Psoas muscle (tissue), 8 donors: Measurements from ENCODE around the gene ARHGEF37. TPM values are rescaled to one million over a fixed set of nuclear protein-coding genes. Genes with fewer than 3 reads are reported as not detected.
A peak's percentile ranks its signal among the peaks of the same experiment; 100 is the strongest.
"Not testable (repeated sequence)": the region's sequence is repeated elsewhere in the genome, so short reads cannot be mapped to it uniquely, and the experiment has no call there.

Experiments
- ATAC-seq, 4 donors: fragments of 200-7000 bp; cut with Tn5 transposase; one replicate each; pipeline ENCODE4 v1.9.1; 2020; ENCODE audit warnings: moderate library complexity in 3 of 4, mild to moderate bottlenecking in 2 of 4
- DNase-seq, 2 donors: peaks; one replicate each; pipeline ENCODE4 v3.0.0-alpha.2; 2020
- H3K27ac ChIP-seq: fragments of 200-600 bp; one replicate; pipeline ENCODE4 v1.8.0; 2022
- H3K27me3 ChIP-seq, 3 donors: fragments of 200-600 bp in 1 of 3; one replicate each; pipeline versions ENCODE4 v1.6.1 to v1.8.0; 2013 to 2022; ENCODE audit warnings: low read length in 2 of 3, mild to moderate bottlenecking in 2 of 3, moderate library complexity in 1 of 3; ENCODE audit not compliant: insufficient read depth in 3 of 3
- H3K36me3 ChIP-seq, 2 donors: fragments of 200-600 bp in 1 of 2; one replicate each; pipeline versions ENCODE4 v1.6.1 to v1.8.0; 2013 to 2022; ENCODE audit warnings: low read depth in 1 of 2, mild to moderate bottlenecking in 1 of 2, moderate library complexity in 1 of 2; ENCODE audit not compliant: insufficient read depth in 1 of 2
- H3K4me1 ChIP-seq: fragments of 200-600 bp; one replicate; pipeline ENCODE4 v1.8.0; 2022
- H3K4me3 ChIP-seq: fragments of 200-600 bp; one replicate; pipeline ENCODE4 v1.8.0; 2022; ENCODE audit warnings: mild to moderate bottlenecking
- H3K9me3 ChIP-seq: fragments of 200-600 bp; one replicate; pipeline ENCODE4 v1.8.0; 2022
- WGBS, 3 donors: extraction: QIAGEN DNeasy Blood & Tissue Kit; methylation state at CpG; one replicate each; pipeline versions ENCODE4 v1.1.6 to v1.1.7; 2013; 5-methylcytosine and 5-hydroxymethylcytosine counted together
- intact Hi-C, 2 donors: fragments of 100-400 bp; cut with DNase I; formaldehyde crosslinking; loops; one replicate each; pipeline versions ENCODE4 v1.11.0 to v1.14.2; 2022
- polyA plus RNA-seq, 3 donors: library from polyadenylated mRNA; stranded (reverse); fragments of 200-250 nt; gene quantifications; one replicate each; pipeline ENCODE4 v1.2.3, GENCODE V29; 2013
- total RNA-seq, 4 donors: library from RNA; stranded (reverse); fragmentation: NEBNext Ultra II Directional in 2 of 4; extraction: Animal tissue kit (Norgen Biotek cat#: 25700) in 2 of 4; gene quantifications; one replicate each; pipeline versions ENCODE4 v1.2.1 to v1.2.4, GENCODE V29; 2021 to 2023
- TF ChIP-seq, protein P1 (sequence below): fragments of 200-600 bp; IDR thresholded peaks from one replicate; pipeline ENCODE4 v1.8.0; 2022; ENCODE audit warnings: antibody characterized with exemption
- donor health status: healthy with polysubstance abuse.
- donor health status: DM: no; HTN: no; CAD: no; lungs with moderate emphysema.
- donor health status: Bipolar disorder and iron deficiency.
- donor health status: healthy.
- donor health status: DM: yes; HTN: yes; CAD: no.
- donor health status: DM: no; HTN: no; CAD: no.
- donor health status: DM: no; HTN: no; CAD: no.
- donor health status: DM: yes; HTN: yes; CAD: no.

Gene ARHGEF37
- total and polyA plus RNA-seq, 7 donors: 2.3 to 29.3 (median 13.4) TPM

DNA sequence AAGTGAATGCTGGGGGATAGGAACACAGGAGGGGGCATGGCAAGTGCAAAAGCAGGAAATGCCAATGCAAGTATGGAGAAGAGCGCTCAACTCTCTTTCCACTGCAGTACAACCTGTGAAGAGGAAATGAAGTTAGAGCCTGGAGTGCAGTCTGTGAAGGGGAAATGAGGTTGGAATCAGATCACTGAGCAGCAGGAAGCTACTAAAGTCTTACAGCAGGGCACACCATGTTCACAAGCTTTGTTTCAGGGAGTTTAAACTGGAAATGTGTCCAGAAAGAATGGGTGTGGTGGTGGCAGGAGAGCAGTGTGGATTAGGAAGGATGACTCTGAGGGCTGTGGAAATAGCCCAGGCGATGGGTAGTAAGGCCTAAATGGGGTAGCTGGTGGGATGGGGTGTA lies 15.4 kb downstream of the ARHGEF37 start:
- Histone ChIP-seq H3K27me3 (no peaks in the 10 kb centered on the region), H3K9me3 (no peaks in the 10 kb centered on the region), H3K4me1 (peaks cover 26% of the 10 kb centered on the region), H3K4me3 (no peak overlapping the region), H3K27ac (peak overlapping the region; percentile 15), H3K36me3 (peaks cover 3 to 13% of the 10 kb centered on the region in 2 donors)
- intact Hi-C loops: no loop called here
- DNase-seq (no peak), ATAC-seq (peak in 2 of 4 donors; percentile 54 to 69)
- 79 to 86% (median 79%) methylated on average over 2 of the region's 2 CpGs for WGBS, 3 donors
- TF ChIP-seq, protein P1, sequence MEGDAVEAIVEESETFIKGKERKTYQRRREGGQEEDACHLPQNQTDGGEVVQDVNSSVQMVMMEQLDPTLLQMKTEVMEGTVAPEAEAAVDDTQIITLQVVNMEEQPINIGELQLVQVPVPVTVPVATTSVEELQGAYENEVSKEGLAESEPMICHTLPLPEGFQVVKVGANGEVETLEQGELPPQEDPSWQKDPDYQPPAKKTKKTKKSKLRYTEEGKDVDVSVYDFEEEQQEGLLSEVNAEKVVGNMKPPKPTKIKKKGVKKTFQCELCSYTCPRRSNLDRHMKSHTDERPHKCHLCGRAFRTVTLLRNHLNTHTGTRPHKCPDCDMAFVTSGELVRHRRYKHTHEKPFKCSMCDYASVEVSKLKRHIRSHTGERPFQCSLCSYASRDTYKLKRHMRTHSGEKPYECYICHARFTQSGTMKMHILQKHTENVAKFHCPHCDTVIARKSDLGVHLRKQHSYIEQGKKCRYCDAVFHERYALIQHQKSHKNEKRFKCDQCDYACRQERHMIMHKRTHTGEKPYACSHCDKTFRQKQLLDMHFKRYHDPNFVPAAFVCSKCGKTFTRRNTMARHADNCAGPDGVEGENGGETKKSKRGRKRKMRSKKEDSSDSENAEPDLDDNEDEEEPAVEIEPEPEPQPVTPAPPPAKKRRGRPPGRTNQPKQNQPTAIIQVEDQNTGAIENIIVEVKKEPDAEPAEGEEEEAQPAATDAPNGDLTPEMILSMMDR: no peak

DNA sequence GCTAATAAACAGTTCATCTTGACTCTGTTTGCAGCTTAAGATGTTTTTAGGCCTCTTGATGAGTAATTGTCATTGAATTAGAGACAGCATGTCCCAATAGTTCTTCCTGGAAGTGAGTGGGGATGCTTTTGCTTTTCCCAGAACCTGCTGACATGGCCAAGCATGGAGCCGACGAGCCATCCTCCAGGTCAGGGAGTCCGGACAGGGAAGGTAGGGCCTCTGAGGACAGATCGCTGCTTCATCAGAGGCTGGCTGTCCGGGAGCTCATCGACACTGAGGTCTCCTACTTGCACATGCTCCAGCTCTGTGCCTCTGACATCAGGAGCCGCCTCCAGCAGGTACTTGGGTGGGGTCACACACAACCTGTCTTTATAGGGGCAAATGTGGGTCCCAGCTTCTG lies 16.3 kb downstream of the ARHGEF37 start:
- no peaks in the 10 kb centered on the region for H3K27me3 ChIP-seq
- H3K9me3 ChIP-seq: no peaks in the 10 kb centered on the region
- intact Hi-C loops: no loop called here
- DNase-seq (no peak), ATAC-seq (peak in 2 of 4 donors; percentile 40 to 63)
- WGBS, 3 donors: 72 to 88% (median 81%) methylated on average over 7 of the region's 7 CpGs
- H3K4me3 ChIP-seq: no peak overlapping the region
- TF ChIP-seq, protein P1: no peak
- peak overlapping the region; percentile 26 for H3K27ac ChIP-seq
- H3K36me3 ChIP-seq: peaks cover 3 to 22% of the 10 kb centered on the region in 2 donors
- peaks cover 26% of the 10 kb centered on the region for H3K4me1 ChIP-seq

DNA sequence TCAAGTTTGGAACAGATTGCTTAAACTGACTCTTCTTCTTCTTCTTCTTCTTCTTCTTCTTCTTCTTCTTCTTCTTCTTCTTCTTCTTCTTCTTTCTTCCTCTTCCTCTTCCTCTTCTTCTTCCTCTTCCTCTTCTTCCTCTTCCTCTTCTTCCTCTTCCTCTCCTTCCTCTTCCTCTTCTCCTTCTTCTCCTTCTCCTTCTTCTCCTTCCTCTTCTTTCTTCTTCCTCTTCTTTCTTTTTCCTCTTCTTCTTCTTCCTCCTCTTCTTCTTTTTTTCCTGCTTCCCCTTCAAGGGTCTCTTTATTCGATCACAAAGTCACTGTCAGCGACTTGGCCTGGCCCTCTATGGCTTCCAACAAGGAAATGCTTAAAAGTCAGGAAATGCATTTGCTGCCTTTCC lies 16.9 kb downstream of the ARHGEF37 start:
- peaks cover 3 to 24% of the 10 kb centered on the region in 2 donors for H3K36me3 ChIP-seq
- peaks cover 27% of the 10 kb centered on the region for H3K4me1 ChIP-seq
- WGBS, 3 donors: 82 to 89% (median 88%) methylated on average over 2 of the region's 2 CpGs
- intact Hi-C loops, DNase-seq, ATAC-seq, H3K27me3 ChIP-seq, H3K27ac ChIP-seq, H3K4me3 ChIP-seq, H3K9me3 ChIP-seq: not testable (repeated sequence)

DNA sequence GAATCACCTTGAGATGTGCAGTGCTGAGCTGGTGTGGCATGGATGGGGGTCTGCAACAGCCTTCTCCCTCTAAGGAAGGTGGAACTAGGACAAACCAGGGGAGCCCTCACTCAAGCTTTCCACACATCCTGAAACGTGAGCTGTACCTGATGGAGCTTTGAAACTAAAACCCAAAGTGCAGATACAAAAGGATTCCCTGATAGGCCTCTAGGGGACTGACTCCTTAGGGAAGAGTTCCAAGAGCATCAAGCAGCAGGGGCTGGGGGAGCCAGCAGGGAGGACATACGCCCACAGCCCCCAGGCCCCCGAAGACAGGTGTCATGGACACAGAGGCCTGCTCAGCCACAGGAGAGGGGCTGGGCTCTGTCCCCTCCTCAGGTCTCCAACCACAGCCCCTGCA lies 17.7 kb downstream of the ARHGEF37 start:
- no peak for DNase-seq
- Histone ChIP-seq H3K4me3 (no peak overlapping the region), H3K27ac (peak overlapping the region; percentile 36), H3K27me3 (no peaks in the 10 kb centered on the region), H3K9me3 (no peaks in the 10 kb centered on the region), H3K36me3 (peaks cover 3 to 24% of the 10 kb centered on the region in 2 donors), H3K4me1 (peaks cover 34% of the 10 kb centered on the region)
- ATAC-seq: no peak
- TF ChIP-seq, protein P1: no peak
- WGBS, 3 donors: 94 to 96% (median 94%) methylated on average over 3 of the region's 3 CpGs
- intact Hi-C loops: no loop called here

DNA sequence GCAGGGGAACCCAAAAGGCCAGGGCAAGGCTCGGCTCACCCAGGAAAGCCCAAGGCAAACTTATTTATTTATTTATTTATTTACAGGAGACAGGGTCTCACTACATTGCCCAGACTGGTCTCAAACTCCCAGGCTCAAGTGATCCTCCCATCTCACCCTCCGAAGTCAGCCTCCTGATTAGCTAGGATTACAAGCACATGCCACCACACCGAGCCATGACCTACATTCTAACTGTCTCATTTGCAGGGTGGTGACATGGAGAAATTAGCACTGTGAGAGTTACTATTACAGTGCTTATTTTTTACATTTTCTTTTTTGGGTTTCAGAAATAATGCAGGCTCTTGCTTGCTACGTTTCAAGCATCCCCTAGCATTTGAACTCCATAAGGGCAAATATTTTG lies 18.1 kb downstream of the ARHGEF37 start:
- peaks cover 35% of the 10 kb centered on the region for H3K4me1 ChIP-seq
- H3K4me3 ChIP-seq: no peak overlapping the region
- peak overlapping the region; percentile 36 for H3K27ac ChIP-seq
- H3K27me3 ChIP-seq: no peaks in the 10 kb centered on the region
- TF ChIP-seq, protein P1: no peak
- ATAC-seq (peak in 3 of 4 donors; percentile 47 to 66 (median 54)), DNase-seq (no peak)
- peaks cover 3 to 24% of the 10 kb centered on the region in 2 donors for H3K36me3 ChIP-seq
- 49 to 57% (median 49%) methylated on average over 4 of the region's 4 CpGs for WGBS, 3 donors
- no peaks in the 10 kb centered on the region for H3K9me3 ChIP-seq
- intact Hi-C loops: no loop called here
